Smooth muscle cell (in vitro differentiated cells): ENCODE results near the gene SCAF8. TPM values are rescaled to one million over a fixed set of nuclear protein-coding genes. Genes with fewer than 3 reads are reported as not detected.
A peak's percentile ranks its signal among the peaks of the same experiment; 100 is the strongest.
"Not testable (repeated sequence)": the region's sequence is repeated elsewhere in the genome, so short reads cannot be mapped to it uniquely, and the experiment has no call there.

ENCODE experiments used
- DNase-seq: peaks from one replicate; lab custom pipeline; 2025; ENCODE audit not compliant: unreplicated experiment; lab: John Stamatoyannopoulos, UW
- H2AFZ ChIP-seq: fragments of 200-600 bp; sonication (generic); 2 replicates; pipeline ENCODE4 v1.6.0; 2016; ENCODE audit warnings: antibody characterized with exemption, low read depth, mild to moderate bottlenecking
- H3F3A ChIP-seq: fragments of 200-600 bp; sonication (generic); 2 replicates; pipeline ENCODE4 v1.6.0; 2017; ENCODE audit warnings: antibody characterized with exemption, low read depth
- H3K27ac ChIP-seq: fragments of 200-600 bp; sonication (generic); 2 replicates; pipeline ENCODE4 v1.5.1; 2016; ENCODE audit warnings: low read depth, mild to moderate bottlenecking
- H3K27me3 ChIP-seq: fragments of 200-600 bp; sonication (generic); 2 replicates; pipeline ENCODE4 v1.6.1; 2016; ENCODE audit warnings: low read depth, mild to moderate bottlenecking
- H3K36me3 ChIP-seq: fragments of 200-600 bp; sonication (generic); 2 replicates; pipeline ENCODE4 v1.5.1; 2016; ENCODE audit warnings: low read depth
- H3K4me1 ChIP-seq: fragments of 200-600 bp; sonication (generic); 2 replicates; pipeline ENCODE4 v1.5.1; 2016; ENCODE audit warnings: low read depth
- H3K4me2 ChIP-seq: fragments of 200-600 bp; sonication (generic); 2 replicates; pipeline ENCODE4 v1.6.0; 2016; ENCODE audit warnings: mild to moderate bottlenecking
- H3K4me3 ChIP-seq: fragments of 200-600 bp; sonication (generic); 2 replicates; pipeline ENCODE4 v1.5.1; 2016; ENCODE audit warnings: mild to moderate bottlenecking
- H3K79me2 ChIP-seq: fragments of 200-600 bp; sonication (generic); 2 replicates; pipeline ENCODE4 v1.6.0; 2016; ENCODE audit warnings: low read depth, mild to moderate bottlenecking
- H3K9ac ChIP-seq: fragments of 200-600 bp; sonication (generic); 2 replicates; pipeline ENCODE4 v1.6.0; 2016; ENCODE audit warnings: low read depth
- H3K9me3 ChIP-seq: fragments of 200-600 bp; sonication (generic); replicated peaks from 2 replicates; pipeline ENCODE4 v1.5.1; 2016; ENCODE audit warnings: low read depth
- H4K20me1 ChIP-seq: fragments of 200-600 bp; sonication (generic); 2 replicates; pipeline ENCODE4 v1.6.0; 2016; ENCODE audit warnings: low read depth
- WGBS: methylation state at CpG from one replicate; pipeline ENCODE4 v1.1.7; 2016; ENCODE audit warnings: low lambda C conversion rate; 5-methylcytosine and 5-hydroxymethylcytosine counted together
- polyA plus RNA-seq: library from polyadenylated mRNA; unstranded; fragments of >200 nt; fragmentation: Nextera tagmentation; extraction: Ambion mirVana; gene quantifications from 2 replicates; pipeline ENCODE4 v1.2.1, GENCODE V29; 2016
- total RNA-seq: library from RNA; depleted of rRNA; stranded (reverse); fragments of >200 nt; gene quantifications from 2 replicates; pipeline ENCODE4 v1.2.3, GENCODE V29; 2014
- TF ChIP-seq, protein P1 (sequence below): fragments of 200-600 bp; sonication (generic); IDR thresholded peaks from 2 replicates; pipeline ENCODE4 v1.5.1; 2017; ENCODE audit warnings: borderline replicate concordance, mild to moderate bottlenecking, antibody characterized with exemption; ENCODE audit not compliant: insufficient read depth, poor library complexity, severe bottlenecking

The SCAF8 gene
- total and polyA plus RNA-seq, 2 experiments from 2014 or later, result 12.3 to 37.6 TPM

- peaks cover 83% of the 10 kb centered on the region for H3K79me2 ChIP-seq
- TF ChIP-seq, protein P1, sequence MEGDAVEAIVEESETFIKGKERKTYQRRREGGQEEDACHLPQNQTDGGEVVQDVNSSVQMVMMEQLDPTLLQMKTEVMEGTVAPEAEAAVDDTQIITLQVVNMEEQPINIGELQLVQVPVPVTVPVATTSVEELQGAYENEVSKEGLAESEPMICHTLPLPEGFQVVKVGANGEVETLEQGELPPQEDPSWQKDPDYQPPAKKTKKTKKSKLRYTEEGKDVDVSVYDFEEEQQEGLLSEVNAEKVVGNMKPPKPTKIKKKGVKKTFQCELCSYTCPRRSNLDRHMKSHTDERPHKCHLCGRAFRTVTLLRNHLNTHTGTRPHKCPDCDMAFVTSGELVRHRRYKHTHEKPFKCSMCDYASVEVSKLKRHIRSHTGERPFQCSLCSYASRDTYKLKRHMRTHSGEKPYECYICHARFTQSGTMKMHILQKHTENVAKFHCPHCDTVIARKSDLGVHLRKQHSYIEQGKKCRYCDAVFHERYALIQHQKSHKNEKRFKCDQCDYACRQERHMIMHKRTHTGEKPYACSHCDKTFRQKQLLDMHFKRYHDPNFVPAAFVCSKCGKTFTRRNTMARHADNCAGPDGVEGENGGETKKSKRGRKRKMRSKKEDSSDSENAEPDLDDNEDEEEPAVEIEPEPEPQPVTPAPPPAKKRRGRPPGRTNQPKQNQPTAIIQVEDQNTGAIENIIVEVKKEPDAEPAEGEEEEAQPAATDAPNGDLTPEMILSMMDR, result no peak
- H3K4me1 ChIP-seq, result peaks cover 25% of the 10 kb centered on the region
- no peak overlapping the region for H3K9ac ChIP-seq
- no peaks in the 10 kb centered on the region for H3K36me3 ChIP-seq
- no peak overlapping the region for H3K4me2 ChIP-seq
- no peaks in the 10 kb centered on the region for H3K27me3 ChIP-seq
- H3K4me3 ChIP-seq, result no peak overlapping the region
- no peak overlapping the region for H2AFZ ChIP-seq
- no peak overlapping the region for H3K27ac ChIP-seq
- H3F3A ChIP-seq, result peaks cover 6% of the 10 kb centered on the region
- peaks cover 83% of the 10 kb centered on the region for H4K20me1 ChIP-seq
- WGBS, result 94% methylated on average over 9 of the region's 9 CpGs
- H3K9me3 ChIP-seq, result no peaks in the 10 kb centered on the region
- no peak for DNase-seq
Observed at GRCh38 chr6:154737424-154737823, 4.2 kb downstream of the SCAF8 start.

- Histone ChIP-seq H3K4me1 (peaks cover 24% of the 10 kb centered on the region), H3K9ac (no peak overlapping the region), H3K4me3 (no peak overlapping the region), H3K79me2 (peaks cover 95% of the 10 kb centered on the region), H3F3A (no peaks in the 10 kb centered on the region), H3K27ac (peak overlapping the region; percentile 4), H3K9me3 (no peaks in the 10 kb centered on the region), H3K36me3 (no peaks in the 10 kb centered on the region), H4K20me1 (peaks cover 95% of the 10 kb centered on the region), H3K4me2 (peak overlapping the region; percentile 3), H3K27me3 (no peaks in the 10 kb centered on the region), H2AFZ (no peak overlapping the region)
- 47% methylated on average over 3 of the region's 3 CpGs for WGBS
- TF ChIP-seq, protein P1, result no peak
- no peak for DNase-seq
Observed at GRCh38 chr6:154738551-154738961, 5.3 kb downstream of the SCAF8 start.

DNA sequence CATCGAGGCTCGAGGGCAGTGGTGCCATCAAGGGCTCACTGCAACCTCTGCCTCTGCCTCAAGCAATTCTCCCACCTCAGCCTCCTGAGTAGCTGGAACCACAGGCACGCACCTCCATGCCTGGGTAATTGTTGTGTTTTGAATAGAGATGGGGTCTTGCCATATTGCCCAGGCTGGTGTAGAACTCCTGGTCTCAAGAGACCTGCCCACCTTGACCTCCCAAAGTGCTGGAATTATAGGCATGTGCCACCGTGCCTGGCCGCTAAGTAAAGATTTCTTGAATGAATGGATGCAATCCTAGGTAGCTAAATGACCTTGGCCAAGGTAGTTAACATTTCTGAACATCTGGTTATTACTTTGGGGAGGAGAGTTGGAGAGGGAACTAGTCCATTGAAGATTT is 7.4 kb downstream of the SCAF8 start:
- Histone ChIP-seq H3K9ac (no peak overlapping the region), H3K9me3 (no peaks in the 10 kb centered on the region), H3K27me3 (no peaks in the 10 kb centered on the region), H2AFZ (no peak overlapping the region), H3K4me3 (no peak overlapping the region), H3F3A (no peaks in the 10 kb centered on the region), H3K27ac (no peak overlapping the region), H3K79me2 (peaks cover 100% of the 10 kb centered on the region), H3K4me2 (no peak overlapping the region), H4K20me1 (peaks cover 100% of the 10 kb centered on the region), H3K4me1 (peaks cover 16% of the 10 kb centered on the region), H3K36me3 (no peaks in the 10 kb centered on the region)
- DNase-seq, result no peak
- WGBS, result 93% methylated on average over 5 of the region's 5 CpGs
- TF ChIP-seq, protein P1, result no peak

DNA sequence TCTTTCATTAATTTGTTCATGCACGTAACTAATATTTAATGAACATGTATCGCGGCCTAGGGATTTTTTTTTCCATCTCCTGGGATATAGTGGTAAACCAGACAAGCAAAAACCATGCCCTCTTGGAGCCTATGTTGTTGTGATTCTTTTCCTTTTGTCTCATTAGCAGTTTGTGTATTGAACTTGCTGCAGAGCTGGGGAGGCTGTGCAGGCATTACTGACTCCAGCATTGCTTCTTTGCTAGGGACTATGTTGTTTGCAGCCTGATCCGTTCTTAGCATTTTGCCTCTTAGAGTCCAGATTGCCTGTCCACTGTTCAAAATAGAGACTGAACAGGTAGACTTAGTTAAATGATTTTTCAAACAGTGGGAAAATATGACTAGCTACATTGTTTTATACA is 9.7 kb downstream of the SCAF8 start:
- no peaks in the 10 kb centered on the region for H3K36me3 ChIP-seq
- TF ChIP-seq, protein P1, result no peak
- WGBS, result 91% methylated on average over 4 of the region's 4 CpGs
- peaks cover 100% of the 10 kb centered on the region for H3K79me2 ChIP-seq
- H2AFZ ChIP-seq, result no peak overlapping the region
- DNase-seq, result no peak
- peaks cover 100% of the 10 kb centered on the region for H4K20me1 ChIP-seq
- no peaks in the 10 kb centered on the region for H3K9me3 ChIP-seq
- peaks cover 15% of the 10 kb centered on the region for H3K4me1 ChIP-seq
- H3F3A ChIP-seq, result peaks cover 3% of the 10 kb centered on the region
- H3K27ac ChIP-seq, result no peak overlapping the region
- no peaks in the 10 kb centered on the region for H3K27me3 ChIP-seq
- no peak overlapping the region for H3K4me2 ChIP-seq
- no peak overlapping the region for H3K9ac ChIP-seq
- no peak overlapping the region for H3K4me3 ChIP-seq

GRCh38 chr6:154744029-154744745 is 11.0 kb downstream of the SCAF8 start:
- peaks cover 100% of the 10 kb centered on the region for H4K20me1 ChIP-seq
- 97% methylated on average over 7 of the region's 7 CpGs for WGBS
- not testable (repeated sequence) for H3K4me3 ChIP-seq, H3K4me2 ChIP-seq, H3K9me3 ChIP-seq, H3F3A ChIP-seq, H3K27ac ChIP-seq, H3K27me3 ChIP-seq, H3K9ac ChIP-seq, H3K36me3 ChIP-seq, DNase-seq, H3K4me1 ChIP-seq, H2AFZ ChIP-seq
- peaks cover 100% of the 10 kb centered on the region for H3K79me2 ChIP-seq
